ENCODE measurements around the gene AMFR.

DNA sequence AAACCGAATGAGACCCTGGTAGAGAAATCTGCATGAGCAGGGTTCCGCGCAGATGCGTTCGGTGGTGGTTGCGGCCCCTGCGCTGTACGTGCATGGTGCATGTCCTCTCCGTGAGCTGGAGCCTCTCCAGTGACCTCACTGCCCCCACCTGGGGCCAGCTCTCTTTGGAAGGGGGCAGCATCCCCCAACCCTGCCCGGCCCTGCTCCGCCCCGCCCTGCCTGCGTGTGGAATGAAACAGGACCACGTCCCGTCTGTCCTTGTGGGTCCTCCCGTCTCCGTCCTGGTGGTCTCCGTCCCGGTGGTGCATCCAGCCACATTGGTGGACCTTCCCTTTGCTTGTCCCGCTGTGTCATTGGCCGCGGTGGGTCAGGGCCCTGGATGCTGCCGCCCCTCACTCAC, 84.9 kb downstream of the AMFR start:
- TF ChIP-seq, protein P1, sequence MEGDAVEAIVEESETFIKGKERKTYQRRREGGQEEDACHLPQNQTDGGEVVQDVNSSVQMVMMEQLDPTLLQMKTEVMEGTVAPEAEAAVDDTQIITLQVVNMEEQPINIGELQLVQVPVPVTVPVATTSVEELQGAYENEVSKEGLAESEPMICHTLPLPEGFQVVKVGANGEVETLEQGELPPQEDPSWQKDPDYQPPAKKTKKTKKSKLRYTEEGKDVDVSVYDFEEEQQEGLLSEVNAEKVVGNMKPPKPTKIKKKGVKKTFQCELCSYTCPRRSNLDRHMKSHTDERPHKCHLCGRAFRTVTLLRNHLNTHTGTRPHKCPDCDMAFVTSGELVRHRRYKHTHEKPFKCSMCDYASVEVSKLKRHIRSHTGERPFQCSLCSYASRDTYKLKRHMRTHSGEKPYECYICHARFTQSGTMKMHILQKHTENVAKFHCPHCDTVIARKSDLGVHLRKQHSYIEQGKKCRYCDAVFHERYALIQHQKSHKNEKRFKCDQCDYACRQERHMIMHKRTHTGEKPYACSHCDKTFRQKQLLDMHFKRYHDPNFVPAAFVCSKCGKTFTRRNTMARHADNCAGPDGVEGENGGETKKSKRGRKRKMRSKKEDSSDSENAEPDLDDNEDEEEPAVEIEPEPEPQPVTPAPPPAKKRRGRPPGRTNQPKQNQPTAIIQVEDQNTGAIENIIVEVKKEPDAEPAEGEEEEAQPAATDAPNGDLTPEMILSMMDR (IDR thresholded peaks at IDR 0.05): no peak
- no peak for TF ChIP-seq POLR2A (IDR thresholded peaks at IDR 0.05)

Data from right lobe of liver (tissue), 4 donors.